Measurements from ENCODE around the gene PHKG1. TPM values are rescaled to one million over a fixed set of nuclear protein-coding genes. Genes with fewer than 3 reads are reported as not detected.
A peak's percentile ranks its signal among the peaks of the same experiment; 100 is the strongest.
"Not testable (repeated sequence)": the region's sequence is repeated elsewhere in the genome, so short reads cannot be mapped to it uniquely, and the experiment has no call there.

Gene PHKG1
- total RNA-seq, 2 experiments from 2014 or later: 3.3 to 5.6 TPM

GRCh38 chr7:56115852-56116538 is 23.2 kb upstream of the PHKG1 start, which contains the start of gene NUPR2:
NUPR2 (minus strand) TSS chr7:56116417; CDS start chr7:56116314, 103 bp downstream.
- H3K4me1 ChIP-seq (ENCODE audit: insufficient read depth, low read length, poor library complexity, severe bottlenecking): peaks cover under 1% of the 10 kb centered on the region
- H4K20me1 ChIP-seq (ENCODE audit: insufficient read depth, low read length): no peaks in the 10 kb centered on the region
- H3K4me2 ChIP-seq (ENCODE audit: low read length): no peak within 1 kb of the TSS
- no peak within 1 kb of the TSS for H3K27ac ChIP-seq (ENCODE audit: low read depth, low read length, poor library complexity, severe bottlenecking)
- intact Hi-C loops (cut with micrococcal nuclease; ENCODE audit: unreplicated experiment): no loop called here
- H3K9me3 ChIP-seq (ENCODE audit: low read length): no peaks in the 10 kb centered on the region
- H3K79me2 ChIP-seq (ENCODE audit: insufficient read depth, low read depth, low read length): no peaks in the 10 kb centered on the region
- TF ChIP-seq CTCF (conservative IDR thresholded peaks at IDR 0.05; ENCODE audit: low read length) (no peak), EZH2phosphoT487 (IDR thresholded peaks at IDR 0.05; ENCODE audit: borderline replicate concordance, low read depth, low read length) (no peak)
- POLR2A ChIA-PET: no interaction called here
- H3K36me3 ChIP-seq (ENCODE audit: insufficient read depth, low read length): no peaks in the 10 kb centered on the region
- CTCF ChIA-PET (ENCODE audit: unreplicated experiment): no interaction called here
- no peak within 1 kb of the TSS for H2AFZ ChIP-seq (ENCODE audit: low read length)
- H3K4me3 ChIP-seq (ENCODE audit: low read depth, low read length, poor library complexity, severe bottlenecking): no peak within 1 kb of the TSS
- BruUV-seq (replicated peaks): no TSS peak
- H3K9me2 ChIP-seq (ENCODE audit: insufficient read depth, low read length): no peaks in the 10 kb centered on the region
- DNase-seq (ENCODE audit: low spot score): no peak

- POLR2A ChIA-PET: interaction anchor here (0.7 to 1.2 kb wide), 2 partner anchors 10 to 129 kb away, joined by 6 to 14 read pairs; no protein-coding TSS in a partner anchor
- H4K20me1 ChIP-seq (ENCODE audit: insufficient read depth, low read length); BruUV-seq (replicated peaks); H3K36me3 ChIP-seq (ENCODE audit: insufficient read depth, low read length); H3K27ac ChIP-seq (ENCODE audit: low read depth, low read length, poor library complexity, severe bottlenecking); H3K9me3 ChIP-seq (ENCODE audit: low read length); H3K4me2 ChIP-seq (ENCODE audit: low read length); H3K4me1 ChIP-seq (ENCODE audit: insufficient read depth, low read length, poor library complexity, severe bottlenecking); H3K79me2 ChIP-seq (ENCODE audit: insufficient read depth, low read depth, low read length); H3K9me2 ChIP-seq (ENCODE audit: insufficient read depth, low read length); H2AFZ ChIP-seq (ENCODE audit: low read length); CTCF ChIA-PET (ENCODE audit: unreplicated experiment); DNase-seq (ENCODE audit: low spot score); H3K4me3 ChIP-seq (ENCODE audit: low read depth, low read length, poor library complexity, severe bottlenecking): not testable (repeated sequence)
- intact Hi-C loops (cut with micrococcal nuclease; ENCODE audit: unreplicated experiment): loop anchor here (5.0 kb wide), 1 partner anchor 745 kb away; the partner anchor contains the start of gene LANCL2
Observed at GRCh38 chr7:56112244-56112643, 19.5 kb upstream of the PHKG1 start.

GRCh38 chr7:56110611-56111010 is 17.9 kb upstream of the PHKG1 start:
- no peaks in the 10 kb centered on the region; the same call in 1 of the 2 replicates for H3K9me2 ChIP-seq (ENCODE audit: insufficient read depth, low read length)
- H3K79me2 ChIP-seq (ENCODE audit: insufficient read depth, low read depth, low read length): peaks cover 7% of the 10 kb centered on the region
- 0 out of 2 replicates have a peak, but pooled peaks cover 5% of the 10 kb centered on the region for H3K9me3 ChIP-seq (ENCODE audit: low read length)
- intact Hi-C loops (cut with micrococcal nuclease; ENCODE audit: unreplicated experiment): loop anchor here (5.0 kb wide), 1 partner anchor 743 kb away; the partner anchor contains the start of gene LANCL2
- CTCF ChIA-PET (ENCODE audit: unreplicated experiment): no interaction called here
- peaks cover 15% of the 10 kb centered on the region for H3K4me1 ChIP-seq (ENCODE audit: insufficient read depth, low read length, poor library complexity, severe bottlenecking)
- no peak overlapping the region for H3K4me3 ChIP-seq (ENCODE audit: low read depth, low read length, poor library complexity, severe bottlenecking)
- POLR2A ChIA-PET: no interaction called here
- no peaks in the 10 kb centered on the region for H4K20me1 ChIP-seq (ENCODE audit: insufficient read depth, low read length)
- no peaks in the 10 kb centered on the region for H3K36me3 ChIP-seq (ENCODE audit: insufficient read depth, low read length)
- BruUV-seq (replicated peaks): no TSS peak
- peak overlapping the region; percentile 32 for H3K4me2 ChIP-seq (ENCODE audit: low read length)
- H3K27ac ChIP-seq (ENCODE audit: low read depth, low read length, poor library complexity, severe bottlenecking): no peak overlapping the region
- peak overlapping the region; percentile 79; the same call in 1 of the 2 replicates for H2AFZ ChIP-seq (ENCODE audit: low read length)
- DNase-seq (ENCODE audit: low spot score): peak; percentile 55
- TF ChIP-seq EZH2phosphoT487 (IDR thresholded peaks at IDR 0.05; ENCODE audit: borderline replicate concordance, low read depth, low read length): no peak
- TF ChIP-seq CTCF (conservative IDR thresholded peaks at IDR 0.05; ENCODE audit: low read length): no peak
